ENCODE measurements around the gene RNF217. TPM values are rescaled to one million over a fixed set of nuclear protein-coding genes. Genes with fewer than 3 reads are reported as not detected.

RNF217 gene
- total and polyA plus RNA-seq, 2 of the 13 experiments (the other 11 are each of a cell fraction or from before 2014, with no cell fraction given) = 2.2 to 2.4 TPM

DNA sequence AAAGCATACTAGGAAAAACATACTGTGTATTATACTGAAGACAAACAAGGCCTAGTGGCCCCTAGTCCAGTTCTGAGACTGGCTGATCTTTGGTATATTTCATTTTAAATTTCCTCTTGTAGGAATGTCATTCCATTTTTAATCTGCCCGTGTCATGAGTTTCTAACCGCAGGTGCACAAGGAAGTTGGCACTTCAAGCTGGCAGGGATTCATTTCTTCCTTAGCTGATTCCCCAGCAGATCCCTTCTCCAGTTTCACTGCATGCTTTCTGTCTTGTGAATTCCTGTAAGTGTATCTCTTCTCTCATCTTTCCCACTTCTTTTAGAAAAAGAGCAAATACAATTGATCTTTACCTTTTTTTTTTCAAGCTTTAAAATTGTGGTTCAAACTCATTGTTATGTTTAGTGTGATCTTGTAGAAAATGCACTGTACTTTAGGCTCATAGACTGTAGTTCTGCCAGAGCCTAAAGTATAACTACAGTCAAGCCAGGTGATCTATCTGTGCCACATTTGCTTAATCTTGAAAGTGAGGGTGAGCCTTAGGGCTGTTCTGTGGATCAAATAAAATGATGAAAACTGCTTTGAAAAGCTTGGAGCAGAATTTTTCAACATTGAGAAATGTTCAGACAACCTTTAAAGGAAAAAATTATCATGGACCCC lies 37.0 kb downstream of the RNF217 start:
- TF ChIP-seq, protein P1, sequence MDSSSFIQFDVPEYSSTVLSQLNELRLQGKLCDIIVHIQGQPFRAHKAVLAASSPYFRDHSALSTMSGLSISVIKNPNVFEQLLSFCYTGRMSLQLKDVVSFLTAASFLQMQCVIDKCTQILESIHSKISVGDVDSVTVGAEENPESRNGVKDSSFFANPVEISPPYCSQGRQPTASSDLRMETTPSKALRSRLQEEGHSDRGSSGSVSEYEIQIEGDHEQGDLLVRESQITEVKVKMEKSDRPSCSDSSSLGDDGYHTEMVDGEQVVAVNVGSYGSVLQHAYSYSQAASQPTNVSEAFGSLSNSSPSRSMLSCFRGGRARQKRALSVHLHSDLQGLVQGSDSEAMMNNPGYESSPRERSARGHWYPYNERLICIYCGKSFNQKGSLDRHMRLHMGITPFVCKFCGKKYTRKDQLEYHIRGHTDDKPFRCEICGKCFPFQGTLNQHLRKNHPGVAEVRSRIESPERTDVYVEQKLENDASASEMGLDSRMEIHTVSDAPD (CRISPR knock-in tag; IDR thresholded peaks at IDR 0.05) = no peak
- TF ChIP-seq, protein P2, sequence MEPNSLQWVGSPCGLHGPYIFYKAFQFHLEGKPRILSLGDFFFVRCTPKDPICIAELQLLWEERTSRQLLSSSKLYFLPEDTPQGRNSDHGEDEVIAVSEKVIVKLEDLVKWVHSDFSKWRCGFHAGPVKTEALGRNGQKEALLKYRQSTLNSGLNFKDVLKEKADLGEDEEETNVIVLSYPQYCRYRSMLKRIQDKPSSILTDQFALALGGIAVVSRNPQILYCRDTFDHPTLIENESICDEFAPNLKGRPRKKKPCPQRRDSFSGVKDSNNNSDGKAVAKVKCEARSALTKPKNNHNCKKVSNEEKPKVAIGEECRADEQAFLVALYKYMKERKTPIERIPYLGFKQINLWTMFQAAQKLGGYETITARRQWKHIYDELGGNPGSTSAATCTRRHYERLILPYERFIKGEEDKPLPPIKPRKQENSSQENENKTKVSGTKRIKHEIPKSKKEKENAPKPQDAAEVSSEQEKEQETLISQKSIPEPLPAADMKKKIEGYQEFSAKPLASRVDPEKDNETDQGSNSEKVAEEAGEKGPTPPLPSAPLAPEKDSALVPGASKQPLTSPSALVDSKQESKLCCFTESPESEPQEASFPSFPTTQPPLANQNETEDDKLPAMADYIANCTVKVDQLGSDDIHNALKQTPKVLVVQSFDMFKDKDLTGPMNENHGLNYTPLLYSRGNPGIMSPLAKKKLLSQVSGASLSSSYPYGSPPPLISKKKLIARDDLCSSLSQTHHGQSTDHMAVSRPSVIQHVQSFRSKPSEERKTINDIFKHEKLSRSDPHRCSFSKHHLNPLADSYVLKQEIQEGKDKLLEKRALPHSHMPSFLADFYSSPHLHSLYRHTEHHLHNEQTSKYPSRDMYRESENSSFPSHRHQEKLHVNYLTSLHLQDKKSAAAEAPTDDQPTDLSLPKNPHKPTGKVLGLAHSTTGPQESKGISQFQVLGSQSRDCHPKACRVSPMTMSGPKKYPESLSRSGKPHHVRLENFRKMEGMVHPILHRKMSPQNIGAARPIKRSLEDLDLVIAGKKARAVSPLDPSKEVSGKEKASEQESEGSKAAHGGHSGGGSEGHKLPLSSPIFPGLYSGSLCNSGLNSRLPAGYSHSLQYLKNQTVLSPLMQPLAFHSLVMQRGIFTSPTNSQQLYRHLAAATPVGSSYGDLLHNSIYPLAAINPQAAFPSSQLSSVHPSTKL (CRISPR knock-in tag; IDR thresholded peaks at IDR 0.05) = no peak
- TF ChIP-seq ZNF737 (CRISPR knock-in tag; IDR thresholded peaks at IDR 0.05; ENCODE audit: borderline replicate concordance) (no peak), ZNF761 (CRISPR knock-in tag; conservative IDR thresholded peaks at IDR 0.05) (no peak), ZNF24 (IDR thresholded peaks at IDR 0.05) (no peak), EED (CRISPR knock-in tag; IDR thresholded peaks at IDR 0.05) (no peak), ZNF205 (CRISPR knock-in tag; IDR thresholded peaks at IDR 0.05) (no peak), SP4 (CRISPR knock-in tag; IDR thresholded peaks at IDR 0.05) (no peak), ZNF124 (CRISPR knock-in tag; IDR thresholded peaks at IDR 0.05) (no peak)
- TF ChIP-seq, protein P3, sequence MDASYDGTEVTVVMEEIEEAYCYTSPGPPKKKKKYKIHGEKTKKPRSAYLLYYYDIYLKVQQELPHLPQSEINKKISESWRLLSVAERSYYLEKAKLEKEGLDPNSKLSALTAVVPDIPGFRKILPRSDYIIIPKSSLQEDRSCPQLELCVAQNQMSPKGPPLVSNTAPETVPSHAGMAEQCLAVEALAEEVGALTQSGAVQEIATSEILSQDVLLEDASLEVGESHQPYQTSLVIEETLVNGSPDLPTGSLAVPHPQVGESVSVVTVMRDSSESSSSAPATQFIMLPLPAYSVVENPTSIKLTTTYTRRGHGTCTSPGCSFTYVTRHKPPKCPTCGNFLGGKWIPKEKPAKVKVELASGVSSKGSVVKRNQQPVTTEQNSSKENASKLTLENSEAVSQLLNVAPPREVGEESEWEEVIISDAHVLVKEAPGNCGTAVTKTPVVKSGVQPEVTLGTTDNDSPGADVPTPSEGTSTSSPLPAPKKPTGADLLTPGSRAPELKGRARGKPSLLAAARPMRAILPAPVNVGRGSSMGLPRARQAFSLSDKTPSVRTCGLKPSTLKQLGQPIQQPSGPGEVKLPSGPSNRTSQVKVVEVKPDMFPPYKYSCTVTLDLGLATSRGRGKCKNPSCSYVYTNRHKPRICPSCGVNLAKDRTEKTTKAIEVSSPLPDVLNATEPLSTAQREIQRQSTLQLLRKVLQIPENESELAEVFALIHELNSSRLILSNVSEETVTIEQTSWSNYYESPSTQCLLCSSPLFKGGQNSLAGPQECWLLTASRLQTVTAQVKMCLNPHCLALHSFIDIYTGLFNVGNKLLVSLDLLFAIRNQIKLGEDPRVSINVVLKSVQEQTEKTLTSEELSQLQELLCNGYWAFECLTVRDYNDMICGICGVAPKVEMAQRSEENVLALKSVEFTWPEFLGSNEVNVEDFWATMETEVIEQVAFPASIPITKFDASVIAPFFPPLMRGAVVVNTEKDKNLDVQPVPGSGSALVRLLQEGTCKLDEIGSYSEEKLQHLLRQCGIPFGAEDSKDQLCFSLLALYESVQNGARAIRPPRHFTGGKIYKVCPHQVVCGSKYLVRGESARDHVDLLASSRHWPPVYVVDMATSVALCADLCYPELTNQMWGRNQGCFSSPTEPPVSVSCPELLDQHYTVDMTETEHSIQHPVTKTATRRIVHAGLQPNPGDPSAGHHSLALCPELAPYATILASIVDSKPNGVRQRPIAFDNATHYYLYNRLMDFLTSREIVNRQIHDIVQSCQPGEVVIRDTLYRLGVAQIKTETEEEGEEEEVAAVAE (CRISPR knock-in tag; IDR thresholded peaks at IDR 0.05; ENCODE audit: borderline replicate concordance) = no peak
- TF ChIP-seq, protein P4, sequence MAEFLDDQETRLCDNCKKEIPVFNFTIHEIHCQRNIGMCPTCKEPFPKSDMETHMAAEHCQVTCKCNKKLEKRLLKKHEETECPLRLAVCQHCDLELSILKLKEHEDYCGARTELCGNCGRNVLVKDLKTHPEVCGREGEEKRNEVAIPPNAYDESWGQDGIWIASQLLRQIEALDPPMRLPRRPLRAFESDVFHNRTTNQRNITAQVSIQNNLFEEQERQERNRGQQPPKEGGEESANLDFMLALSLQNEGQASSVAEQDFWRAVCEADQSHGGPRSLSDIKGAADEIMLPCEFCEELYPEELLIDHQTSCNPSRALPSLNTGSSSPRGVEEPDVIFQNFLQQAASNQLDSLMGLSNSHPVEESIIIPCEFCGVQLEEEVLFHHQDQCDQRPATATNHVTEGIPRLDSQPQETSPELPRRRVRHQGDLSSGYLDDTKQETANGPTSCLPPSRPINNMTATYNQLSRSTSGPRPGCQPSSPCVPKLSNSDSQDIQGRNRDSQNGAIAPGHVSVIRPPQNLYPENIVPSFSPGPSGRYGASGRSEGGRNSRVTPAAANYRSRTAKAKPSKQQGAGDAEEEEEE (CRISPR knock-in tag; IDR thresholded peaks at IDR 0.05; ENCODE audit: borderline replicate concordance) = no peak
- no peak overlapping the region for H3K4me3 ChIP-seq (replicated peaks in 1 of 3; ENCODE audit: insufficient read depth in 1 of 3, low read depth in 2 of 3, low read length in 3 of 3)
- H3K27me3 ChIP-seq (ENCODE audit: control insufficient read depth in 1 of 2, insufficient read depth in 2 of 2, low read length in 2 of 2) = no peaks in the 10 kb centered on the region
- no peak overlapping the region for H2AFZ ChIP-seq (ENCODE audit: low read length)
- H3K9me3 ChIP-seq (ENCODE audit: low read length) = no peaks in the 10 kb centered on the region
- no peak for ATAC-seq
- DNase-seq (ENCODE audit: low spot score) = no peak
- H3K79me2 ChIP-seq (ENCODE audit: insufficient read depth, low read length) = no peaks in the 10 kb centered on the region
- H3K4me1 ChIP-seq (ENCODE audit: insufficient read depth, low read length) = no peaks in the 10 kb centered on the region
- no peak overlapping the region for H3K9ac ChIP-seq (ENCODE audit: insufficient read depth, low read depth, low read length)
- WGBS (ENCODE audit: low lambda C conversion rate) = 32% methylated on average over 2 of the region's 2 CpGs
- in situ Hi-C loops (cut with HindIII; ENCODE audit: extremely low pct_ligation_motif_present, low pct_unique_long_range_greater_than_20kb) (no loop called here), intact Hi-C loops (cut with micrococcal nuclease; ENCODE audit: unreplicated experiment) (no loop called here)
- no peaks in the 10 kb centered on the region for H3K36me3 ChIP-seq (replicated peaks in 1 of 2; ENCODE audit: control insufficient read depth in 1 of 2, insufficient read depth in 2 of 2, low read length in 2 of 2)
- no peak for FAIRE-seq
- no peak overlapping the region for H3K4me2 ChIP-seq (ENCODE audit: low read depth, low read length)
- BruUV-seq (replicated peaks) = no TSS peak
- ChIA-PET POLR2A (no interaction called here), CTCF (ENCODE audit: low intra/inter-chr PET ratio, low total read pairs) (no interaction called here)
- no peaks in the 10 kb centered on the region for H4K20me1 ChIP-seq (ENCODE audit: insufficient read depth, low read length)
- no peak overlapping the region for H3K27ac ChIP-seq (ENCODE audit: extremely low read length, insufficient read depth, low read length)

Measured in HepG2 (cell line).